Psoas muscle (tissue), 8 donors: Measurements from ENCODE around the gene TCOF1. TPM values are rescaled to one million over a fixed set of nuclear protein-coding genes. Genes with fewer than 3 reads are reported as not detected.
A peak's percentile ranks its signal among the peaks of the same experiment; 100 is the strongest.
"Not testable (repeated sequence)": the region's sequence is repeated elsewhere in the genome, so short reads cannot be mapped to it uniquely, and the experiment has no call there.

Experiments
- ATAC-seq, 4 donors: fragments of 200-7000 bp; cut with Tn5 transposase; one replicate each; pipeline ENCODE4 v1.9.1; 2020; ENCODE audit warnings: moderate library complexity in 3 of 4, mild to moderate bottlenecking in 2 of 4
- DNase-seq, 2 donors: peaks; one replicate each; pipeline ENCODE4 v3.0.0-alpha.2; 2020
- H3K27ac ChIP-seq: fragments of 200-600 bp; one replicate; pipeline ENCODE4 v1.8.0; 2022
- H3K27me3 ChIP-seq, 3 donors: fragments of 200-600 bp in 1 of 3; one replicate each; pipeline versions ENCODE4 v1.6.1 to v1.8.0; 2013 to 2022; ENCODE audit warnings: low read length in 2 of 3, mild to moderate bottlenecking in 2 of 3, moderate library complexity in 1 of 3; ENCODE audit not compliant: insufficient read depth in 3 of 3
- H3K36me3 ChIP-seq, 2 donors: fragments of 200-600 bp in 1 of 2; one replicate each; pipeline versions ENCODE4 v1.6.1 to v1.8.0; 2013 to 2022; ENCODE audit warnings: low read depth in 1 of 2, mild to moderate bottlenecking in 1 of 2, moderate library complexity in 1 of 2; ENCODE audit not compliant: insufficient read depth in 1 of 2
- H3K4me1 ChIP-seq: fragments of 200-600 bp; one replicate; pipeline ENCODE4 v1.8.0; 2022
- H3K4me3 ChIP-seq: fragments of 200-600 bp; one replicate; pipeline ENCODE4 v1.8.0; 2022; ENCODE audit warnings: mild to moderate bottlenecking
- H3K9me3 ChIP-seq: fragments of 200-600 bp; one replicate; pipeline ENCODE4 v1.8.0; 2022
- WGBS, 3 donors: extraction: QIAGEN DNeasy Blood & Tissue Kit; methylation state at CpG; one replicate each; pipeline versions ENCODE4 v1.1.6 to v1.1.7; 2013; 5-methylcytosine and 5-hydroxymethylcytosine counted together
- intact Hi-C, 2 donors: fragments of 100-400 bp; cut with DNase I; formaldehyde crosslinking; loops; one replicate each; pipeline versions ENCODE4 v1.11.0 to v1.14.2; 2022
- polyA plus RNA-seq, 3 donors: library from polyadenylated mRNA; stranded (reverse); fragments of 200-250 nt; gene quantifications; one replicate each; pipeline ENCODE4 v1.2.3, GENCODE V29; 2013
- total RNA-seq, 4 donors: library from RNA; stranded (reverse); fragmentation: NEBNext Ultra II Directional in 2 of 4; extraction: Animal tissue kit (Norgen Biotek cat#: 25700) in 2 of 4; gene quantifications; one replicate each; pipeline versions ENCODE4 v1.2.1 to v1.2.4, GENCODE V29; 2021 to 2023
- TF ChIP-seq, protein P1 (sequence below): fragments of 200-600 bp; IDR thresholded peaks from one replicate; pipeline ENCODE4 v1.8.0; 2022; ENCODE audit warnings: antibody characterized with exemption
- donor health status: healthy with polysubstance abuse.
- donor health status: DM: no; HTN: no; CAD: no; lungs with moderate emphysema.
- donor health status: Bipolar disorder and iron deficiency.
- donor health status: healthy.
- donor health status: DM: yes; HTN: yes; CAD: no.
- donor health status: DM: no; HTN: no; CAD: no.
- donor health status: DM: no; HTN: no; CAD: no.
- donor health status: DM: yes; HTN: yes; CAD: no.

The TCOF1 gene
- total and polyA plus RNA-seq, 7 donors, result 18.3 to 26.7 (median 24.2) TPM

DNA sequence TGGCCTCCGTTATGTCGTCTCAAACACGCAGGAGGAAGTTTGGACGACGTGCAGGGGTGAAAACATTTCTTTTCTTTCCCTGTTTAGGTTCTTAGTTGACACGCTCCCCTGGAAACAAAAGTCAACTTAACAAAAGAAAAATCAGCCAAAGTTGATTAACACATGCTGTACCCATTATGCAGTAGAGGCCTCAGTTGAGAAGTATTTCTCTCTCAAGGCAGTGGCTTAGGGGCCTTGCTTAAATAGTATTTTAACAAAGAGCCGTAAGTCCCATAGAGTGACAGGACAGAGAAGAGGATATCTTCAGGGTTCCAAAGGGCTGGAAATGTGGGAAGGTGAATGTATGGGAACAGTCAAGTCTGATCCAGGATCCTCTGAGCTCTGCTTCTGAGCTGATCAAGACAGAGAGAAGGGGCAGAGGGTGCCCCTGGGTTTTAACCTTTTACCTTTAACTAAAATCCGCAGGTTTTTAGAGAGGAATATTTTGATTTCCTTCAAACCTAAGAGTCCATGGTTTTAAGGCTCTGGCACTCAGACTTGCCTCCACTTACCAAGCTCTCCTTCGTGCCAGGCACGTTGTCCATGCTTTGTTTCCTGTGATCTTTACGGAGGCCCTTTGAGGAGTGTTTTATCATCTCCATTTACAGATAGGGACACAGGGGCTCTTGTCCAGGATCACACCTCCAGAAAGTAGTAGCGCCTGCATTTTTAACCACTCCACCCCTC, 55.8 kb downstream of the TCOF1 start:
- Histone ChIP-seq H3K27me3 (no peaks in the 10 kb centered on the region), H3K9me3 (no peaks in the 10 kb centered on the region), H3K4me3 (peak overlapping the region; percentile 63), H3K27ac (peak overlapping the region; percentile 61), H3K36me3 (no peaks in the 10 kb centered on the region), H3K4me1 (peaks cover 5% of the 10 kb centered on the region)
- 74 to 80% (median 79%) methylated on average over 12 of the region's 12 CpGs for whole genome bisulfite sequencing, 3 donors
- DNase-seq (no peak), ATAC-seq (no peak)
- TF ChIP-seq, protein P1, sequence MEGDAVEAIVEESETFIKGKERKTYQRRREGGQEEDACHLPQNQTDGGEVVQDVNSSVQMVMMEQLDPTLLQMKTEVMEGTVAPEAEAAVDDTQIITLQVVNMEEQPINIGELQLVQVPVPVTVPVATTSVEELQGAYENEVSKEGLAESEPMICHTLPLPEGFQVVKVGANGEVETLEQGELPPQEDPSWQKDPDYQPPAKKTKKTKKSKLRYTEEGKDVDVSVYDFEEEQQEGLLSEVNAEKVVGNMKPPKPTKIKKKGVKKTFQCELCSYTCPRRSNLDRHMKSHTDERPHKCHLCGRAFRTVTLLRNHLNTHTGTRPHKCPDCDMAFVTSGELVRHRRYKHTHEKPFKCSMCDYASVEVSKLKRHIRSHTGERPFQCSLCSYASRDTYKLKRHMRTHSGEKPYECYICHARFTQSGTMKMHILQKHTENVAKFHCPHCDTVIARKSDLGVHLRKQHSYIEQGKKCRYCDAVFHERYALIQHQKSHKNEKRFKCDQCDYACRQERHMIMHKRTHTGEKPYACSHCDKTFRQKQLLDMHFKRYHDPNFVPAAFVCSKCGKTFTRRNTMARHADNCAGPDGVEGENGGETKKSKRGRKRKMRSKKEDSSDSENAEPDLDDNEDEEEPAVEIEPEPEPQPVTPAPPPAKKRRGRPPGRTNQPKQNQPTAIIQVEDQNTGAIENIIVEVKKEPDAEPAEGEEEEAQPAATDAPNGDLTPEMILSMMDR, result no peak
- intact Hi-C loops, result no loop called here

DNA sequence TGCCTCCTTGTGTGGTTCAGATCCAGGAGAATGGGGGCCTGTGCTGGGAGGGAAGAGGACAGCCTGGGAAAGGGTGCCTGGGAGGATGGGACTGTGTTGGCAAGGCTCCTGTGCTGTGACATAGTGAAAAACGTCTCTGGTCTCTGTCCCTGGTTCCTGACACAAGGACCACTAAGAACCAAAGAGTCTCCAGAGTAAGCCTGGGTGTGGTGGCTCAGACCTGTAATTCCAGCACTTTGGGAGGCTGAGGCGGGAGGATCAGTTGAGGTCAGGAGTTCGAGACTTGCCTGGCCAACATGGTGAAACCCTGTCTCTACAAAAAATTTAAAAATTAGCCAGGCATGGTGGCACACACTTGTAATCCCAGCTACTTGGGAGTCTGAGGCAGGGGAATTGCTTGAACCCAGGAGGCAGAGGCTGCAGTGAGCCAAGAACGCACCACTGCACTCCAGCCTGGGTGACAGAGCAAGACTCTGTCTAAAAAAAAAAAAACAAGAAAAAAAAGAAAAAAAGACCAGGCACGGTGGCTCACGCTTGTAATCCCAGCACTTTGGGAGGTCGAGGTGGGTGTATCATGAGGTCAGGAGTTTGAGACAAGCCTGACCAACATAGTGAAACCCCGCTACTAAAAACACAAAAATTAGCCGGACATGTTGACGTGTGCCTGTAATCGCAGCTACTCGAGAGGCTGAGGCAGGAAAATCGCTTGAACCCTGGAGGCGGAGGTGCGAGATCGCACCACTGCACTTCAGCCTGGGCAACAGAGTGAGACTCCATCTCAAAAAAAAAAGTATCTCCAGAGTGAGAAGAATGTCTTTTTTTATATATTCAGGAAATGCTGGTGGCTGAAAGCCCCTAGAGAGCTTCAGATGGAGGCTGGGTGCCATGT, 56.6 kb downstream of the TCOF1 start:
- H3K9me3 ChIP-seq, H3K4me3 ChIP-seq, intact Hi-C loops, ATAC-seq, H3K36me3 ChIP-seq, DNase-seq, H3K4me1 ChIP-seq, H3K27me3 ChIP-seq: not testable (repeated sequence)
- WGBS, 3 donors, result 89 to 92% (median 90%) methylated on average over 16 of the region's 16 CpGs
- peak overlapping the region; percentile 61 for H3K27ac ChIP-seq

DNA sequence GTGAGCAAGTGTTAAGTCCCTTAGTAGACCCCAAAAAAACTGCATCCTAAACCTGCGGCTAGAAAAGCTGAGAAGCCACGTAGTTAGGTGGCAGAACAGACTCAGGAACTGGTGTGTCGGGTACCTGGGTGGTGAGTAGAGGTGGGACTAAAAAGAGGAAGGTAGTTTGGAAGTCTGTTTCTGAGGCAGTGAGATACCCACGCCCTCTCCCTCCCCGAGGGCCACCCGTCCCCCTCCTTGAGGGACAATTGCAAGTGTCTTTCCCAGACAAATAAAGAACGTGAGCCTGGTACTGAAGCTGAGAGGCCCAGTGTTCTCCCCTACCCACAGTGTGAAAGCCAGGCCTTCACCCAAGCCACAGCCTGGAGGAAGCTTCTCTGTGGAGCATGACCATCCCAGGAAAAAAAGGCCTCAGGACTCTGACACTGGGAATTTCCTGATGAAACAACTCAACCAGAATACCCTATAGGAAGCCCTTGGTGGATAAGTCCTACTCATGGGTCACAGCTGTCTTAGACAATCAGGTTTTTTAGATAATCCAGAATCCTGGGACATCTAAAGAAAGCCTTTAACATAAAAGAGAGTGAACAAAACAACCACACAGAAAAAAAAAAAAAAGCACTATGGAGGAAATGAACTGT, 62.3 kb downstream of the TCOF1 start:
- intact Hi-C loops, result no loop called here
- Histone ChIP-seq H3K4me1 (no peaks in the 10 kb centered on the region), H3K4me3 (no peak overlapping the region), H3K36me3 (no peaks in the 10 kb centered on the region), H3K27me3 (no peaks in the 10 kb centered on the region), H3K27ac (no peak overlapping the region), H3K9me3 (no peaks in the 10 kb centered on the region)
- TF ChIP-seq, protein P1, result no peak
- DNase-seq (no peak), ATAC-seq (no peak)
- 70 to 81% (median 72%) methylated on average over 6 to 7 of the region's 7 CpGs for WGBS, 3 donors

DNA sequence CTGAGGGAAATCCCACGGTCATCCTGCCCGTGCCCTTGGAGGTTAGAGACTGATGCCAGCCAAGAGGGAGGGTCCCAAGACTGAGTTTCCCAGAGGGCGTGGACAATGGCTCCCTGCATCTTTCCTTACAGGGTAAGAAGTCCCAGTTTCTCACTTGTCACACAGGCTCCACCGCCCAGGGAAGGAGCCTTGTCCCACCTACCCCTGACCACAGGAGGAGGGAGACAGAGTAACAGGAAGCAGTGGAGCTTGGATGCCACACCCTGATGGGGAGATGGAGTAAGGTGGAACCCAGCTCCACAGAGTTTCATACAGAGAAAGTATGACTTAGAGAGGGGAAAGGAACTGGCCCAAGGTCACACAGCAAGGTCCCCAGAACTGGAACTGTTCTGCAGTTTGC, 64.6 kb downstream of the TCOF1 start:
- WGBS, 3 donors, result 45 to 51% (median 50%) methylated on average over 4 of the region's 4 CpGs
- TF ChIP-seq, protein P1, result no peak
- ATAC-seq, result no peak

DNA sequence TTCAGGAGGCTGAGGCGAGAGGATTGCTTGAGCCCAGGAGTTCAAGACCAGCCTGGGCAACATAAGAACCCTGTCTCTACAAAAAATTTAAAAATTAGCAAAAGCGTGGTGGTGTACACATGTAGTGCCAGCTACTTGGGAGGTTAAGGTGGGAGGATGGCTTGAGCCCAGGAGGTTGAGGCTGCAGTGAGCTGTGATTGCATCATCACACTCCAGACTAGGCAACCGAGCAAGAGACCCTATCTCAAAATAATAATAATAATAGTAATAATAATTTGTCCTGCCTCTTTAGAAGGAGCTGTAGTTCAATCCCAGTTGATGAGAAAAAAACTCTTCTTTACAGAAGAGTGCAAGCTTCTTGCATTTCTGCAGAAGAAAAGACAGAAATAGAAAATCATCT, 65.3 kb downstream of the TCOF1 start:
- Histone ChIP-seq H3K9me3 (no peaks in the 10 kb centered on the region), H3K4me3 (no peak overlapping the region), H3K4me1 (no peaks in the 10 kb centered on the region), H3K36me3 (no peaks in the 10 kb centered on the region), H3K27me3 (no peaks in the 10 kb centered on the region), H3K27ac (no peak overlapping the region)
- TF ChIP-seq, protein P1, result no peak
- WGBS, 3 donors, result 64 to 77% (median 70%) methylated on average over 3 of the region's 3 CpGs
- no peak for ATAC-seq
- no peak for DNase-seq
- intact Hi-C loops, result no loop called here

More for the DNA sequence above, 64.6 kb downstream of the TCOF1 start:
- H3K27ac ChIP-seq, result no peak overlapping the region
- DNase-seq, result no peak
- intact Hi-C loops, result no loop called here
- H3K4me3 ChIP-seq, result no peak overlapping the region
- no peaks in the 10 kb centered on the region for H3K4me1 ChIP-seq
- H3K36me3 ChIP-seq, result no peaks in the 10 kb centered on the region
- H3K27me3 ChIP-seq, result no peaks in the 10 kb centered on the region
- H3K9me3 ChIP-seq, result no peaks in the 10 kb centered on the region

DNA sequence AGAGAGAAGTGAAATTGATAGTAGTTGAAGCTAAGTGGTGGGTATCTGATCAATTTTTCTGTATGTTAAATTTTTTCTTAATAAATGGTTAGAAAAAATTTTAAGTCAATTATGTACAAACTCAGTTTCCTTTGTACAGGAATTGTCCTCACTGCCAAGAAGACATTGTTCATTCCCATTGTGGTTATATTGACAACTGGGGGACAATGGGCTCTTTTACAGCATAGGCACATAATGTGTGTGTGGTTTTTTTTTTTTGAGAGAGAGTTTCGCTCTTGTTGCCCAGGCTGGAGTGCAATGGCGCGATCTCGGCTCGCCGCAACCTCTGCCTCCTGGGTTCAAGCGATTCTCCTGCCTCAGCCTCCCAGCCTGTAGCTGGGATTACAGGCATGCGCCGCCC, 68.7 kb downstream of the TCOF1 start:
- H3K4me3 ChIP-seq, H3K27ac ChIP-seq, ATAC-seq, H3K36me3 ChIP-seq, DNase-seq, H3K4me1 ChIP-seq, H3K9me3 ChIP-seq, intact Hi-C loops, H3K27me3 ChIP-seq: not testable (repeated sequence)
- whole genome bisulfite sequencing, 3 donors, result 94 to 96% (median 95%) methylated on average over 9 of the region's 9 CpGs
